Daoy (cell line): ENCODE data around the gene FAM187B. TPM values are rescaled to one million over a fixed set of nuclear protein-coding genes. Genes with fewer than 3 reads are reported as not detected.

ENCODE experiments used
- DNase-seq: peaks from one replicate; pipeline ENCODE4 v3.0.0-alpha.2; 2015; ENCODE audit warnings: low read depth
- total RNA-seq: library from RNA; depleted of rRNA; stranded (reverse); fragments of >200 nt; shearing (Covaris generic); gene quantifications from 2 replicates; pipeline ENCODE4 v1.2.3, GENCODE V29; 2014; rRNA removed

FAM187B gene
- total RNA-seq, 1 experiment from 2014 or later = not detected

- no peak for DNase-seq
Observed at GRCh38 chr19:35178701-35179100, 49.8 kb downstream of the FAM187B start.

- no peak for DNase-seq
Observed at GRCh38 chr19:35177377-35178274, 50.9 kb downstream of the FAM187B start.

- DNase-seq = no peak
Observed at GRCh38 chr19:35176181-35176570, 52.4 kb downstream of the FAM187B start.

Other genes starting within 250 kb of the FAM187B start
- gene GRAMD1A, start 228.4 kb downstream of the FAM187B start, total RNA-seq = 11.6 and 14.1 TPM in 2 replicates
- gene SCN1B, start 198.3 kb downstream of the FAM187B start, total RNA-seq = 2.9 and 6.6 TPM in 2 replicates
- gene HPN, start 187.0 kb downstream of the FAM187B start, total RNA-seq = not detected in 2 replicates
- not detected in 2 replicates for gene FXYD3, start 112.9 kb downstream of the FAM187B start, total RNA-seq
- gene LGI4, start 93.7 kb downstream of the FAM187B start, total RNA-seq = not detected in 2 replicates
- not detected in 2 replicates for gene FXYD1, start 89.9 kb downstream of the FAM187B start, total RNA-seq
- gene FXYD7, start 85.5 kb downstream of the FAM187B start, total RNA-seq = 0.29 TPM in 1 of 2 replicates, not detected in the other
- gene FXYD5, start 74.0 kb downstream of the FAM187B start, total RNA-seq = 52.2 and 62.1 TPM in 2 replicates
- gene LSR, start 20.3 kb upstream of the FAM187B start, total RNA-seq = 21.1 and 32.9 TPM in 2 replicates
- gene USF2, start 40.2 kb upstream of the FAM187B start, total RNA-seq = 57.8 and 66.1 TPM in 2 replicates
- gene HAMP, start 53.8 kb upstream of the FAM187B start, total RNA-seq = not detected in 2 replicates
- not detected in 2 replicates for gene MAG, start 63.4 kb upstream of the FAM187B start, total RNA-seq
- gene CD22, start 100.4 kb upstream of the FAM187B start, total RNA-seq = not detected in 2 replicates
- gene FFAR1, start 119.2 kb upstream of the FAM187B start, total RNA-seq = not detected in 2 replicates
- not detected in 2 replicates for gene FFAR3, start 129.7 kb upstream of the FAM187B start, total RNA-seq
- gene GPR42, start 142.3 kb upstream of the FAM187B start, total RNA-seq = not detected in 2 replicates
- not detected in 2 replicates for gene FFAR2, start 219.5 kb upstream of the FAM187B start, total RNA-seq